Prostate gland (tissue), 2 donors: ENCODE measurements around the gene PDSS1.

Experiments
- POLR2A ChIP-seq: fragments of 450-650 bp; IDR thresholded peaks from one replicate; pipeline ENCODE4 v1.6.1; 2016; ENCODE audit warnings: antibody characterized with exemption, mild to moderate bottlenecking
- POLR2AphosphoS5 ChIP-seq: sonication (generic); formaldehyde crosslinking; IDR thresholded peaks from one replicate; pipeline ENCODE4 v1.6.1; 2017; ENCODE audit warnings: antibody characterized with exemption
- TF ChIP-seq, protein P1 (sequence below), 4 experiments: fragments of 200-600 bp in 2 of 4; fragments of 450-650 bp in 2 of 4; sonication (generic) in 2 of 4; IDR thresholded peaks; 1 replicate in 3 of 4; 2 replicates in 1 of 4; pipeline ENCODE4 v1.5.1; 2016 to 2019; ENCODE audit warnings: antibody characterized with exemption in 4 of 4, mild to moderate bottlenecking in 2 of 4, moderate library complexity in 2 of 4

DNA sequence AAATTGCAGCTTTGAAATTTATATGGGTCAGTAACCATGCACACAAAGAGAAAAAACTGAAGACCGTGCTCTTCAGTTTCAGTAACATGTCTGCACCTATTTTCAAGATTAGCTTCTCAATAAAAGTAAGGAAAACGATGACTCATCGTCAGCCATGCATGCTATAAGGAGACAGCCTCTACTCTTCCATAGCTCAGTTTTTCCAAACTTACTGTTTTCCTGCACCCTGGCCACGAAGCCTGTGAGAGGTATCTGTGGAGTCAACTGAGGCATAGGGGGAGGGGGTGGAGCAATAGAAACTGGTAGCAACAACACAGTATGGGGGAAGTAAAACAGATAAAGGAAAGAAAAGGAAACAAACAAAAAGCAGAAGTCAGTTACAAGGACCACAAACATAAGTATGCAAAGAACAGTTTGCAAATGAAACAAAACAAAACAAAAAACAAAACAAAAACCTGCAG, 58.0 kb downstream of the PDSS1 start:
- TF ChIP-seq, protein P1, sequence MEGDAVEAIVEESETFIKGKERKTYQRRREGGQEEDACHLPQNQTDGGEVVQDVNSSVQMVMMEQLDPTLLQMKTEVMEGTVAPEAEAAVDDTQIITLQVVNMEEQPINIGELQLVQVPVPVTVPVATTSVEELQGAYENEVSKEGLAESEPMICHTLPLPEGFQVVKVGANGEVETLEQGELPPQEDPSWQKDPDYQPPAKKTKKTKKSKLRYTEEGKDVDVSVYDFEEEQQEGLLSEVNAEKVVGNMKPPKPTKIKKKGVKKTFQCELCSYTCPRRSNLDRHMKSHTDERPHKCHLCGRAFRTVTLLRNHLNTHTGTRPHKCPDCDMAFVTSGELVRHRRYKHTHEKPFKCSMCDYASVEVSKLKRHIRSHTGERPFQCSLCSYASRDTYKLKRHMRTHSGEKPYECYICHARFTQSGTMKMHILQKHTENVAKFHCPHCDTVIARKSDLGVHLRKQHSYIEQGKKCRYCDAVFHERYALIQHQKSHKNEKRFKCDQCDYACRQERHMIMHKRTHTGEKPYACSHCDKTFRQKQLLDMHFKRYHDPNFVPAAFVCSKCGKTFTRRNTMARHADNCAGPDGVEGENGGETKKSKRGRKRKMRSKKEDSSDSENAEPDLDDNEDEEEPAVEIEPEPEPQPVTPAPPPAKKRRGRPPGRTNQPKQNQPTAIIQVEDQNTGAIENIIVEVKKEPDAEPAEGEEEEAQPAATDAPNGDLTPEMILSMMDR (IDR thresholded peaks at IDR 0.05) = no peak
- no peak for TF ChIP-seq POLR2A
- no peak for TF ChIP-seq POLR2AphosphoS5
